ENCODE results near the gene DUSP5. TPM values are rescaled to one million over a fixed set of nuclear protein-coding genes. Genes with fewer than 3 reads are reported as not detected.

Gene DUSP5
- total RNA-seq, 4 donors from 2014 or later: 0.75 to 2.8 (median 2.5) TPM; not detected in 1

- H3K36me3 ChIP-seq: no peaks in the 10 kb centered on the region
- no peak for TF ChIP-seq CTCF (IDR thresholded peaks at IDR 0.05 in 4 of 5, conservative IDR thresholded peaks at IDR 0.05 in 1 of 5)
- TF ChIP-seq POLR2A (IDR thresholded peaks at IDR 0.05): no peak
- no peaks in the 10 kb centered on the region for H3K9me3 ChIP-seq
- peaks cover 0 to 6% (median 0%) of the 10 kb centered on the region in 3 donors for H3K27me3 ChIP-seq
- no peaks in the 10 kb centered on the region for H3K4me1 ChIP-seq
- ATAC-seq (no peak), DNase-seq (no peak)
- no peak overlapping the region for H3K4me3 ChIP-seq
- in situ Hi-C loops (cut with MboI; ENCODE audit: low sequenced_read_pairs in 4 of 4): loop anchor here (5.0 to 25.0 kb wide), 4 partner anchors 236 to 661 kb away; no protein-coding TSS in a partner anchor
- H3K27ac ChIP-seq: no peak overlapping the region
- intact Hi-C loops (cut with DNase I; ENCODE audit: low total_unique reads): loop anchor here (5.0 kb wide), 2 partner anchors 196 to 666 kb away; no protein-coding TSS in a partner anchor
These were observed 50.3 kb downstream of the DUSP5 start for GRCh38 chr10:110548002-110548401.

- H3K27me3 ChIP-seq: peaks cover 0 to 6% (median 0%) of the 10 kb centered on the region in 3 donors
- no peak for DNase-seq
- no peak for ATAC-seq
- H3K4me3 ChIP-seq: no peak overlapping the region
- no peaks in the 10 kb centered on the region for H3K36me3 ChIP-seq
- no peaks in the 10 kb centered on the region for H3K9me3 ChIP-seq
- no peaks in the 10 kb centered on the region for H3K4me1 ChIP-seq
- TF ChIP-seq CTCF (IDR thresholded peaks at IDR 0.05 in 4 of 5, conservative IDR thresholded peaks at IDR 0.05 in 1 of 5): no peak
- no peak for TF ChIP-seq POLR2A (IDR thresholded peaks at IDR 0.05)
- in situ Hi-C loops (cut with MboI; ENCODE audit: low sequenced_read_pairs in 4 of 4): loop anchor here (5.0 to 25.0 kb wide), 4 partner anchors 237 to 662 kb away; no protein-coding TSS in a partner anchor
- intact Hi-C loops (cut with DNase I; ENCODE audit: low total_unique reads): loop anchor here (5.0 kb wide), 2 partner anchors 197 to 667 kb away; no protein-coding TSS in a partner anchor
- no peak overlapping the region for H3K27ac ChIP-seq
These were observed 51.5 kb downstream of the DUSP5 start for GRCh38 chr10:110549211-110549610.

- Histone ChIP-seq H3K27me3 (peaks cover 0 to 6% (median 0%) of the 10 kb centered on the region in 3 donors), H3K36me3 (no peaks in the 10 kb centered on the region), H3K4me3 (no peak overlapping the region), H3K4me1 (no peaks in the 10 kb centered on the region), H3K9me3 (no peaks in the 10 kb centered on the region), H3K27ac (no peak overlapping the region)
- no peak for TF ChIP-seq CTCF (IDR thresholded peaks at IDR 0.05 in 4 of 5, conservative IDR thresholded peaks at IDR 0.05 in 1 of 5)
- DNase-seq (no peak), ATAC-seq (no peak)
- intact Hi-C loops (cut with DNase I; ENCODE audit: low total_unique reads): no loop called here
- in situ Hi-C loops (cut with MboI; ENCODE audit: low sequenced_read_pairs in 4 of 4): loop anchor here in 3 of 4 donors (5.0 to 25.0 kb wide), 5 partner anchors 242 to 667 kb away; partner anchors contain the start of gene SMNDC1 (in 1 of the 3)
These were observed 56.2 kb downstream of the DUSP5 start for GRCh38 chr10:110553905-110554304.

GRCh38 chr10:110556296-110556695 lies 58.6 kb downstream of the DUSP5 start:
- H3K4me1 ChIP-seq: no peaks in the 10 kb centered on the region
- in situ Hi-C loops (cut with MboI; ENCODE audit: low sequenced_read_pairs in 4 of 4) (loop anchor here in 2 of 4 donors (10.0 to 25.0 kb wide), 3 partner anchors 251 to 669 kb away; partner anchors contain the start of gene SMNDC1 (in 1 of the 2)), intact Hi-C loops (cut with DNase I; ENCODE audit: low total_unique reads) (no loop called here)
- no peak overlapping the region for H3K4me3 ChIP-seq
- ATAC-seq: no peak
- TF ChIP-seq CTCF (IDR thresholded peaks at IDR 0.05 in 4 of 5, conservative IDR thresholded peaks at IDR 0.05 in 1 of 5) (no peak), POLR2A (IDR thresholded peaks at IDR 0.05) (no peak)
- no peak for DNase-seq
- H3K36me3 ChIP-seq: no peaks in the 10 kb centered on the region
- H3K27ac ChIP-seq: no peak overlapping the region
- H3K9me3 ChIP-seq: no peaks in the 10 kb centered on the region
- peaks cover 0 to 5% (median 4%) of the 10 kb centered on the region in 3 donors for H3K27me3 ChIP-seq
